H1 (cell line): Measurements from ENCODE around the gene GRID2. TPM values are rescaled to one million over a fixed set of nuclear protein-coding genes. Genes with fewer than 3 reads are reported as not detected.

Experiments used
- CTBP2 ChIP-seq: IDR thresholded peaks from 2 replicates; pipeline ENCODE4 v1.7.0; 2011; ENCODE audit warnings: borderline replicate concordance, mild to moderate bottlenecking, moderate library complexity, mixed read lengths, low read length; ENCODE audit not compliant: insufficient read depth, insufficient read length
- JUN ChIP-seq: IDR thresholded peaks from 2 replicates; pipeline ENCODE4 v1.6.1; 2011; ENCODE audit warnings: low read depth, mild to moderate bottlenecking, improper control_type of control experiment, low read length
- polyA plus RNA-seq, 7 experiments: library from polyadenylated mRNA; depleted of rRNA in 3 of 7; stranded (reverse) in 5 of 7; unstranded in 2 of 7; fragments of >200 nt in 5 of 7; fragments of 200-250 nt in 2 of 7; gene quantifications; 1 replicate in 5 of 7; 2 replicates in 1 of 7; 4 replicates in 1 of 7; pipeline versions ENCODE4 v1.2.1 to v1.2.3, GENCODE V29; 2011 to 2013; ENCODE audit warnings: missing spikeins in 2 of 7, mixed read lengths in 2 of 7
- total RNA-seq: library from RNA; stranded (reverse); fragmentation: NEBNext Ultra II Directional; extraction: Animal tissue kit (Norgen Biotek cat#: 25700); gene quantifications from 2 replicates; pipeline ENCODE4 v1.2.1, GENCODE V29; 2021

GRID2 gene
- total and polyA plus RNA-seq, 2 of the 8 experiments (the other 6 are each of a cell fraction or from before 2014, with no cell fraction given): 31.1 to 81.9 TPM

- TF ChIP-seq CTBP2: no peak
- no peak for TF ChIP-seq JUN
Measured at GRCh38 chr4:93513851-93514250, 1210.1 kb downstream of the GRID2 start (continued).
